Uterus (tissue), 2 donors: ENCODE results near the gene CCN5.

ENCODE experiments used
- POLR2A ChIP-seq, 2 donors: fragments of 450-650 bp; IDR thresholded peaks; one replicate each; pipeline ENCODE4 v1.6.1; 2016; ENCODE audit warnings: antibody characterized with exemption in 2 of 2, mild to moderate bottlenecking in 1 of 2, moderate library complexity in 1 of 2
- TF ChIP-seq, protein P1 (sequence below), 4 experiments: fragments of 200-600 bp in 2 of 4; fragments of 450-650 bp in 2 of 4; sonication (generic) in 2 of 4; IDR thresholded peaks; one replicate each; pipeline ENCODE4 v1.5.1; 2016 to 2019; ENCODE audit warnings: antibody characterized with exemption in 4 of 4, mild to moderate bottlenecking in 2 of 4, moderate library complexity in 1 of 4

DNA sequence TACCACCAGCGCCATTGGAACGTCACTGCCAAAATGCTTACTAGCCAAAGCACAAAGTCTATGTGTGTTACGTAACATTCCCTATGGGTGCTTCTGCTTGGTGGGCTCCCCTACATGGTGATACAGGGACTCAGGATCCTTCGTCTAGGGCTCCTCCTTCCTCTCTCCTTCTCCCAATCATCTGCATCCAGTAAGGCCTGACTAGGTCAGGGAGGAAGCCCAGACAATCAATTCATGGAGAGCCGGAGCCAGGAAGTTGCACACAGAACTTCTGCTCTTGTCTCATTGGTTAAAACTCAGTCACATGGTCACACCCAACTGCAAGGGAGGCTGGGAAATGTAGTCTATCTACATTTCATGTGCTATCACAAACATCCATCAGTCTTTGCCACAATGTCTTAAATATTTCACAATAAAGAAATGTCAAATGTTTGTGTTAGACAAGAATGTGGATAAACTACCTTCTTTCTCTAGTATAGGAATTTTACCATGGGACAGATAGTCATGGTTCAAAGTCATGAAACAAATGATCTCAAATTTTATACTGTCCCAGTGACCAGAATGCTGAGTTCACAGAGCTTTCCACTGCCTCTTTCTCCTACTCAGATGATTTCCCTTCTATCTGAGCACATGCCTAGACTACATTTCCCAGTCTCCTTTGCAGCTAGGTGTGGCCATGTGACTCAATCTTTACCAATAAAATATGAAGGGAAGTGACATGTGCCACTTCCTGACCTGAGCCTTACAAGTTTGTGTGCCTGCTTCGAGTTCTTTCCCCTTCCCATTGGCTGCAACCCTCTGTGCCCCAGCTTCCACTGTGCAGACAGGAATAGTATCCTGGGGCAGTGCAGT, 21.2 kb downstream of the CCN5 start:
- TF ChIP-seq, protein P1, sequence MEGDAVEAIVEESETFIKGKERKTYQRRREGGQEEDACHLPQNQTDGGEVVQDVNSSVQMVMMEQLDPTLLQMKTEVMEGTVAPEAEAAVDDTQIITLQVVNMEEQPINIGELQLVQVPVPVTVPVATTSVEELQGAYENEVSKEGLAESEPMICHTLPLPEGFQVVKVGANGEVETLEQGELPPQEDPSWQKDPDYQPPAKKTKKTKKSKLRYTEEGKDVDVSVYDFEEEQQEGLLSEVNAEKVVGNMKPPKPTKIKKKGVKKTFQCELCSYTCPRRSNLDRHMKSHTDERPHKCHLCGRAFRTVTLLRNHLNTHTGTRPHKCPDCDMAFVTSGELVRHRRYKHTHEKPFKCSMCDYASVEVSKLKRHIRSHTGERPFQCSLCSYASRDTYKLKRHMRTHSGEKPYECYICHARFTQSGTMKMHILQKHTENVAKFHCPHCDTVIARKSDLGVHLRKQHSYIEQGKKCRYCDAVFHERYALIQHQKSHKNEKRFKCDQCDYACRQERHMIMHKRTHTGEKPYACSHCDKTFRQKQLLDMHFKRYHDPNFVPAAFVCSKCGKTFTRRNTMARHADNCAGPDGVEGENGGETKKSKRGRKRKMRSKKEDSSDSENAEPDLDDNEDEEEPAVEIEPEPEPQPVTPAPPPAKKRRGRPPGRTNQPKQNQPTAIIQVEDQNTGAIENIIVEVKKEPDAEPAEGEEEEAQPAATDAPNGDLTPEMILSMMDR (IDR thresholded peaks at IDR 0.05), result no peak
- no peak for TF ChIP-seq POLR2A (IDR thresholded peaks at IDR 0.05)
